Heart left ventricle (tissue), 16 donors: ENCODE data around the gene ZC3H18. TPM values are rescaled to one million over a fixed set of nuclear protein-coding genes. Genes with fewer than 3 reads are reported as not detected.
"Not testable (repeated sequence)": the region's sequence is repeated elsewhere in the genome, so short reads cannot be mapped to it uniquely, and the experiment has no call there.

Experiments used
- ATAC-seq, 4 donors: fragments of 200-7000 bp; cut with Tn5 transposase; one replicate each; pipeline ENCODE4 v1.9.1; 2020 to 2022; ENCODE audit warnings: moderate library complexity in 4 of 4, mild to moderate bottlenecking in 3 of 4, moderate number of reproducible peaks in 1 of 4
- DNase-seq, 5 donors: peaks; one replicate each; pipeline ENCODE4 v3.0.0-alpha.2; 2020
- H3K27ac ChIP-seq, 12 donors: fragments of 200-600 bp; sonication (generic) in 4 of 12; one replicate each; pipeline versions ENCODE4 v1.5.0 to v1.8.0; 2016 to 2022; ENCODE audit warnings: mild to moderate bottlenecking in 2 of 12
- H3K27me3 ChIP-seq, 9 donors: fragments of 200-600 bp; sonication (generic) in 2 of 9; one replicate each; pipeline versions ENCODE4 v1.5.1 to v1.8.0; 2016 to 2022; ENCODE audit warnings: mild to moderate bottlenecking in 3 of 9
- H3K36me3 ChIP-seq, 9 donors: fragments of 200-600 bp; sonication (generic) in 2 of 9; one replicate each; pipeline versions ENCODE4 v1.5.0 to v1.8.0; 2018 to 2022; ENCODE audit warnings: mild to moderate bottlenecking in 2 of 9
- H3K4me1 ChIP-seq, 12 donors: fragments of 200-600 bp; sonication (generic) in 4 of 12; one replicate each; pipeline versions ENCODE4 v1.5.0 to v1.8.0; 2016 to 2022; ENCODE audit warnings: mild to moderate bottlenecking in 3 of 12
- H3K4me3 ChIP-seq, 12 donors: fragments of 200-600 bp; sonication (generic) in 4 of 12; one replicate each; pipeline versions ENCODE4 v1.5.0 to v1.8.0; 2017 to 2022; ENCODE audit warnings: mild to moderate bottlenecking in 9 of 12, moderate library complexity in 4 of 12
- H3K9me3 ChIP-seq, 12 donors: fragments of 200-600 bp; sonication (generic) in 4 of 12; one replicate each; pipeline versions ENCODE4 v1.5.0 to v1.8.0; 2016 to 2022; ENCODE audit warnings: mild to moderate bottlenecking in 1 of 12
- CTCF ChIP-seq, 12 donors: fragments of 200-600 bp; sonication (generic) in 4 of 12; IDR thresholded peaks; one replicate each; pipeline versions ENCODE4 v1.5.0 to v1.8.0; 2018 to 2022; ENCODE audit warnings: antibody characterized with exemption in 12 of 12, mild to moderate bottlenecking in 5 of 12
- POLR2A ChIP-seq, 2 donors: fragments of 450-650 bp; IDR thresholded peaks; one replicate each; pipeline ENCODE4 v1.6.1; 2017; ENCODE audit warnings: antibody characterized with exemption in 2 of 2, mild to moderate bottlenecking in 2 of 2, moderate library complexity in 2 of 2
- WGBS, 4 donors: extraction: QIAGEN DNeasy Blood & Tissue Kit in 2 of 4; methylation state at CpG; one replicate each; pipeline versions ENCODE4 v1.1.5 to v1.1.7; 2013 to 2018; 5-methylcytosine and 5-hydroxymethylcytosine counted together
- intact Hi-C, 10 donors: fragments of 100-400 bp; cut with DNase I; formaldehyde crosslinking; loops; one replicate each; pipeline versions ENCODE4 v1.11.1 to v1.14.2; 2022
- polyA plus RNA-seq, 2 donors: library from polyadenylated mRNA; stranded (reverse); fragments of 200-250 nt; gene quantifications; one replicate each; pipeline ENCODE4 v1.2.3, GENCODE V29; 2013
- total RNA-seq, 9 donors: library from RNA; depleted of rRNA in 2 of 9; stranded (reverse); fragments of >200 nt in 2 of 9; fragmentation: NEBNext Ultra II Directional in 3 of 9; extraction: Animal tissue kit (Norgen Biotek cat#: 25700) in 3 of 9; gene quantifications; one replicate each; pipeline versions ENCODE4 v1.1.0 to v1.2.4, GENCODE V29; 2016 to 2023
- donor health status: ischemic (EF 13 %, LVEDD 7.1; RV severe dilation, severe dysfunction).
- donor health status: healthy with polysubstance abuse.
- donor health status: DM: no; HTN: yes; CAD: no.
- donor health status: DM: no; HTN: no; CAD: no.
- donor health status: ischemic (EF 25% LVEDD 6.9; RV normal size, moderate dysfunction).
- donor health status: ischemic (EF 25% LVEDD 5.7; RV mildly dilated, moderate dysfunction).
- donor health status: healthy.
- donor health status: DM: yes; HTN: yes; CAD: no.
- donor health status: ischemic (EF 35%, LVEDD 5.7; RV mildly dilated, moderate dysfunction).
- donor health status: nonischemic (EF 11% LVEDD 7.7; RV severe dilation, severe dysfunction).
- donor health status: DM: yes; HTN: yes; CAD: no.
- donor health status: PGD.
- donor health status: ischemic (EF 29% LVEDD 5.4; RV normal size, mild dysfunction).
- donor health status: nonischemic (EF 23%, LVEDD 6.1; RV moderate dilation, normal function).

ZC3H18 gene
- total and polyA plus RNA-seq, 11 donors = 8.4 to 28.4 (median 21.9) TPM

- peak in 2 of 5 donors; percentile 55 to 61 for DNase-seq
- WGBS, 4 donors = 17 to 35% (median 32%) methylated on average over 4 of the region's 4 CpGs
- Histone ChIP-seq H3K27ac (peak overlapping the region in 7 of 12 donors; percentile 11 to 37 (median 24)), H3K4me1 (peaks cover 0 to 32% (median 25%) of the 10 kb centered on the region in 12 donors), H3K9me3 (no peaks in the 10 kb centered on the region), H3K4me3 (no peak overlapping the region), H3K27me3 (no peaks in the 10 kb centered on the region), H3K36me3 (peaks cover 0 to 3% (median 0%) of the 10 kb centered on the region in 9 donors)
- TF ChIP-seq CTCF (IDR thresholded peaks at IDR 0.05) = no peak
- no peak for TF ChIP-seq POLR2A (IDR thresholded peaks at IDR 0.05)
- intact Hi-C loops = no loop called here
- ATAC-seq = peak in 1 of 4 donors; percentile 40
These were observed 94.9 kb downstream of the ZC3H18 start for GRCh38 chr16:88665148-88665547.

GRCh38 chr16:88665570-88665969, 95.4 kb downstream of the ZC3H18 start:
- TF ChIP-seq CTCF (IDR thresholded peaks at IDR 0.05) = no peak
- TF ChIP-seq POLR2A (IDR thresholded peaks at IDR 0.05) = no peak
- no peak for ATAC-seq
- Histone ChIP-seq H3K27me3 (no peaks in the 10 kb centered on the region), H3K36me3 (peaks cover 0 to 3% (median 0%) of the 10 kb centered on the region in 9 donors), H3K4me3 (no peak overlapping the region), H3K4me1 (peaks cover 0 to 32% (median 25%) of the 10 kb centered on the region in 12 donors), H3K27ac (peak overlapping the region in 3 of 12 donors; percentile 11 to 37 (median 14)), H3K9me3 (no peaks in the 10 kb centered on the region)
- DNase-seq = no peak
- intact Hi-C loops = no loop called here
- WGBS, 4 donors = 81 to 89% (median 86%) methylated on average over 3 of the region's 3 CpGs

GRCh38 chr16:88667461-88667860, 97.3 kb downstream of the ZC3H18 start:
- no peak for TF ChIP-seq POLR2A (IDR thresholded peaks at IDR 0.05)
- TF ChIP-seq CTCF (IDR thresholded peaks at IDR 0.05) = peak in 3 of 12 donors; percentile 6 to 10 (median 8)
- ATAC-seq (no peak), DNase-seq (no peak)
- 53 to 63% (median 54%) methylated on average over 4 to 5 of the region's 5 CpGs for WGBS, 4 donors
- intact Hi-C loops = no loop called here
- Histone ChIP-seq H3K27me3 (no peaks in the 10 kb centered on the region), H3K27ac (no peak overlapping the region), H3K36me3 (peaks cover 0 to 3% (median 0%) of the 10 kb centered on the region in 9 donors), H3K9me3 (no peaks in the 10 kb centered on the region), H3K4me3 (no peak overlapping the region), H3K4me1 (peaks cover 0 to 31% (median 18%) of the 10 kb centered on the region in 12 donors)

- DNase-seq, H3K9me3 ChIP-seq, H3K36me3 ChIP-seq, H3K4me3 ChIP-seq, intact Hi-C loops, H3K27me3 ChIP-seq, H3K27ac ChIP-seq, ATAC-seq: not testable (repeated sequence)
- peaks cover 0 to 37% (median 20%) of the 10 kb centered on the region in 12 donors for H3K4me1 ChIP-seq
- WGBS, 4 donors = 90 to 95% (median 93%) methylated on average over 8 of the region's 8 CpGs
These were observed 99.3 kb downstream of the ZC3H18 start for GRCh38 chr16:88669493-88669892.

GRCh38 chr16:88669980-88670379, 99.8 kb downstream of the ZC3H18 start:
- intact Hi-C loops = no loop called here
- ATAC-seq (no peak), DNase-seq (no peak)
- H3K4me1 ChIP-seq = peaks cover 0 to 37% (median 17%) of the 10 kb centered on the region in 12 donors
- no peaks in the 10 kb centered on the region for H3K27me3 ChIP-seq
- no peaks in the 10 kb centered on the region for H3K9me3 ChIP-seq
- peaks cover 0 to 3% (median 0%) of the 10 kb centered on the region in 9 donors for H3K36me3 ChIP-seq
- H3K4me3 ChIP-seq = no peak overlapping the region
- WGBS, 4 donors = 79 to 92% (median 83%) methylated on average over 10 of the region's 10 CpGs
- TF ChIP-seq CTCF (IDR thresholded peaks at IDR 0.05) (no peak), POLR2A (IDR thresholded peaks at IDR 0.05) (no peak)
- no peak overlapping the region for H3K27ac ChIP-seq
